A204.1 (cell line): ENCODE measurements around the gene DCP1B.

Experiments used
- FAIRE-seq: peaks from 2 replicates; lab custom pipeline; 2012; peaks lifted over from hg19 to GRCh38; lab: Jason Lieb, UNC

The DCP1B gene

GRCh38 chr12:2017546-2018337, 13.5 kb upstream of the DCP1B start:
- FAIRE-seq, result no peak

- no peak for FAIRE-seq
Observed at GRCh38 chr12:2016862-2017545, 12.7 kb upstream of the DCP1B start.

DNA sequence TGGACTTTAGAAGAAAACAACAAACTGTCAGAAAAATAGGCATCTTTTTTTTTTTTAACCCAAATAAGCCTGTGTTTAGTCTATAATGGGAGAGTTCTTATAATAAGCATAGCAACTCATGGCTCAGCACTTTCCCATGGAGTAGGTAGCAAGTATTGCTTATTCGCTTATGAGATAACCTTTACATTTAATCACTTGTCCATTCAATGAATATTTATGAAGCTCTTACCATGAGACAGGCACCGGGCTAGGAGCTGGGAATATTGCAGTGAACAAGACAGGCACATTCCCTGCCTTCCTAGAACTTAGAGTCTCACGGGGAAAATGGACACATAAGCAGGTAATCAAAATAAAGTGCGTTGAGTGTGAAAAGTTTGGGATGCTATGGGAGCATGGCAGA, 10.0 kb upstream of the DCP1B start:
- no peak for FAIRE-seq

- FAIRE-seq, result no peak
Observed at GRCh38 chr12:2013527-2014223, 9.4 kb upstream of the DCP1B start.

DNA sequence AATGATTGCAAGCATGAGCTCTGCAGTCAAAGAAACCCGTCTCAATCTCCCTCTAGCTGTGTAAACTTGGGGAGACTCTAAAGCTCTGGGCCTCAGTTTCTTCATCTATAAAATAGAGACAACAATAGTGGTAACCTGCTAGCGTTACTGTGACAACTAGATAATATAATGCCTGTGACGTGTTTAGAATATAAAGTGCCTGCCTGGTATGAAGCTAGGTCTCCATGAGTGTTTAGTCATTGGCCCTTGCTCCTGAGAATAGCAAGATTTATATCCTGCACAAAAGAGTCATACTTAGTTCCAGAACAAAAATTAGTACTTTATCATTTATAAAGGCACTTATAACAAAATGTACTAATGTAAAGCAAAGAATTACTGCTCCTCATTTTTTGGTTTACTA, 8.8 kb upstream of the DCP1B start:
- FAIRE-seq, result no peak

- FAIRE-seq, result no peak
Observed at GRCh38 chr12:2011643-2012607, 7.7 kb upstream of the DCP1B start.

DNA sequence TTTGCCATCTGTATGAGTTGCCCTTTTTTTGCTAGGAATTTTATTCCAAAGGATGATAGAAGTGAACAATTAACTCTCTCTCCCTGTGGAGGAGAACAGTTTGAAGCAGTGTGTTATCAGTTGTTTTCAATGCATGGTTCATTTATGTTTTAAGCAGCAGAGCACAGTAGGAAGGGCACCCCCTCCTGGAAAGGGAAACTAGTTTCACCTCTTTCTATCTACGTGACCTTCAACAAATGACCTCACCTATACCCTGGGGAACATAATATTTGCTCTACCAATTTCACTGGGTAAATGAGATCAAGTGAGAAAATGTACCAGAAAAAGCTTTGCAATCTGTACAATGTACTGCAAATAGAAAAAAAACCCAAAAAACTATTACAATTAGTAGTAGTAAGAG, 5.4 kb upstream of the DCP1B start:
- no peak for FAIRE-seq

- FAIRE-seq, result no peak
Observed at GRCh38 chr12:2008677-2009076, 4.4 kb upstream of the DCP1B start.

DNA sequence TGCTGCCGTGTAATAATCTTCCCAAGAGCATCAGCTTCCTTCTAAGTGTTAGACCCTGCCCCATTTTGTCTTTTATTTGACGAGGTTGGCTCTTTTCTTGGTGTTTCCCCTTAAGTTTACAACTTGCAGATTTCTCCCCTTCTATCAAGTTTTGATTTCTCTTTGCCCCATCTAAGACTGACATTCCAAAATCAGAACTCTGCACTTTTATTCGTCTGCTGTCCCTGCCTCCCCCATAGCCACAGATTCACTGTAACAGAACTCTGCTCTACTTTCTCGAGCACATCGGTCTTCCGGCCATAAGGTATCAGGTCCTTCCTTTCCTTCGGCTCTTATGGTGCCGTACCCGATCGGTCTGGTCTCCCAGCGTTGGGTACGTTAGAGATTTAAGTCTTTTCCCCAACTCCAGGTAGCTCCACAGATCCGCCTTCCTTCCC, 563 bp downstream of the DCP1B start:
- no peak for FAIRE-seq

DNA sequence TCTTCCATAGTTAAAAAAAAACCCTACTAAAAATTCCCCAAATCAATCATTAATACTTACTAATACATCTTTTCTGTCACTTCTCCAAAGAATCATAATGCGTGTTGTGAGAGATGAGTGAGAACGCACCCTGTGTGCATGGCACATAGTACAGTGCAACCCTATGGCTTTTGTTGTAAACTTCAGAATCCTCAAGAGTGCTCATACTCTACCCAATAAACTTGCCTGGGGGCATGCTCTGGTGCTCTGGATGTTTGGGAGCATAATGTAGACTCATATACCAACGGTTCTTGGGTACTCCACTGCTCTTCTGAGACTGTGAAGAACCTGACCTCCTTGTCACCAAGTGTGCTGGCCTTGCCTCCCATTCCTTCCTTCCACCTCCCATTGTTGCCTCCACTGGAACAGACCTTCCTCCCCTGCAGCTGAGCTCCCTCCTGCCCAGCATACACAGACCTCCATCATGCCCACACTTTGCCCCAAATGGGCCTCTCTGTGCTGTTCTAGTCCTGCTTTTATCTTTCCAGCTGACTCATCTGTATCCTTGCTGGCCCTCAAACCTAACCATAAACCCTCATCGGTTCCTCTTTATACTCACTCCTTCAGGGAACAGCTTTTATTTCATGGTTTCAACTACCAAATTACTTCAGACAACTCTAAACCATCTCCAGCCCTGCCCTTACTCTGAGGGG, 8.9 kb downstream of the DCP1B start:
- no peak for FAIRE-seq

DNA sequence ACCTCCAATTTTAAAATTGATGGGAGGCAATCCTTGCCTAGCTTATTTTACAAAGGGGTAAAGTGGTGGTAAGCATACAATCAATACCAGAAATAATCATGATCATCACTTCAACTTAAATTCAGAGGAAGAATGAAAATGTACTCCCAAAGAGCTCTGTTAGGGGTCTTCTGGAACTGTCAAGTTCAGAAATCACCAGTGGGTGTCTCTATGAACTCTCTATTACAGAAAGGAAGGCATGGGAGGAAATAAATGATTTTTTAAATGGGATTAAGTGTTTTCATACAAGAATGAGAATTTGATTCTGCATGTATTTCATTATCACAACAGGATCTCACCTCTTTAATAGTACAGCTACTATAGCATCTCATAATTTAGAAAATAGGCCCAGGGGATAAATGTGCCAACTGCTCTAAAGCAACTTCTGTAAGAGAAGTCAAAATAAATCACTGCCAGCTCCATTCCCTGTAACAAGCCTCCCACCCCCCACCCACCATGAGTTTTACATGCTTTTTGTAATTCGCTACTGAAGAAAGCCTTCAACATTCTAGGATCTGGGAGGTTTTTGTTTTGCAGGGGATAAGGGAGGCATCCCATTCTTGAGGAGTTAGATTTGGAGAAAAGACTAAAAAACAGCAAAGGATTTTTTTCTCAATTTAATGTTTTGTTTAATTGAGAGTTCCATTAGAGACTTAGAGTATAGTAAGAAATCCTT, 9.7 kb downstream of the DCP1B start:
- no peak for FAIRE-seq

DNA sequence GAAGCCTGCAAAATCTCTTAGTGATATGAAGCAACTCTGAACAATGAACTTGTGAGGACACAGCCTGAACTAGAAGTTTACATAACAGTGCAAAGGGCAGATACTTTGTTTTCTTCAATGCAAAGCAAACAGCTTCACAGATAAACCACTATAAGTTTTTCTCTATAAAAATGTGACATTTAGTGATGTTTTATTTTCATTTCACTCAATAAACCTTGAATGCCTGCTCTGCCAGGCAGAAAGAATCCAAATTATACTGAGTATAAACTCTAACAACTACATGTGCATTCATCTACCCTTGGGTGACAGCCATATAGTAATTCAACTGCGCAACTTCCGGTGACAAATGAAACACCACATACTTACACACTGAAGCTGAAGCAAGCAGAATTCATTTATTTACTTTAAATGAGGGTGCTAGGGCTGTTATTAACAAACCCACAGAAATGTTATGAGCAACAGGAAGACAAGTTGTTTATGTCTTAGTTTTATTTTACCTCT, 10.3 kb downstream of the DCP1B start:
- FAIRE-seq, result no peak

DNA sequence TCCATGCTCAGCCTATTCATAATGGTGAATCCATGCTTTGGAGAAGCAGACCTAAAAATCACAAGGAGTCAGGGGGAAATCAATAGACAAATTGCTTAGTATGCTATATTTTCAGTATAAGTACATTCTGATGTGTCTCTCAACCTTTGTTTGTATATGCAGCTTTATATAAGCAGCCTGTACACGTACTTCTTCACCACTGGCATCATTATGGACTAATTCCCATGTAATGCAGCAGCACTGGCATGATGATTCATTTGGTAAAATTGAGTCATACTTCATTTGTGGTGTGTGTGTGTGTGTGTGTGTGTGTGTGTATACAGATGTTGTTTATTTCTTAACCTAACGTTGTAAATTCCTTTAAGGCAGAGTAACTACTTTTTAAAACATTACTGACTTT, 10.9 kb downstream of the DCP1B start:
- FAIRE-seq, result no peak

GRCh38 chr12:1992732-1993131, 11.5 kb downstream of the DCP1B start:
- FAIRE-seq, result no peak

DNA sequence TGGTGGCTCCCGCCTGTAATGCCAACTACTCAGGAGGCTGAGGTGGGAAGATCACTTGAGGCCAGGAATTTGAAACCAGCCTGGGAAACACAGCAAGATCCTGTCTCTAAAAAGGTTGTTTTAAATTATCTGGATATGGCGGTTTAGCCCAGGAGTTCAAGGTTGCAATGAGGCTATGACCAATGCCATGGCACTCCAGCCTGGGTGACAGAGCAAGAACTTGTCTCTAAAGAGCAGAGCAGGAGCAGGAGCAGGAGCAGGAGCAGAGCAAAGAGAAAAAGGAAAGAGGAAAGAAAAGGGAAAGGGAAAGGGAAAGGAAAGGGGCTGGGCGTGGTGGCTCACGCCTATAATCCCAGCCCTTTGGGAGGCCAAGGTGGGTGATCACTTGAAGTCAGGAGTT, 15.1 kb downstream of the DCP1B start:
- no peak for FAIRE-seq

DNA sequence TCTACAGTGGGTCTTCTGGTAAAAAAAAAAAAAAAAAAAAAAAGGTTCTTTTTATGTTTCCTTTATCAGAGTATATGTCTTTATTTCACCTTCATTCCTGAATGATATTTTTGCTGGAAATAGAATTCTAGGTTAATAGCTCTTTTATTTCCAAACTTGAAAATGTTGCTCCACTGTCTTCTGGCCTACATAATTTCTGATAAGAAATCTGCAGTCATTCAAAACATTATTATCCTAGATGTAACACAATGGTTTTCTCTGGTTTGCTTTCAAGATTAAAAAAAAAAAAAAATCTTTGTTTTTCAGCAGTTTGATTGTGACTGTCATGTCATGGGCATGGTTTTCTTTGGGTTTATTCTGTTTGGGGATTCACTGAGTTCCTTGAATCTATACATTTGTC, 19.5 kb downstream of the DCP1B start:
- peak; percentile 16 for FAIRE-seq

- FAIRE-seq, result peak; percentile 47
Observed at GRCh38 chr12:1980282-1980681, 24.0 kb downstream of the DCP1B start.

- no peak for FAIRE-seq
Observed at GRCh38 chr12:1978078-1978862, 26.0 kb downstream of the DCP1B start.

DNA sequence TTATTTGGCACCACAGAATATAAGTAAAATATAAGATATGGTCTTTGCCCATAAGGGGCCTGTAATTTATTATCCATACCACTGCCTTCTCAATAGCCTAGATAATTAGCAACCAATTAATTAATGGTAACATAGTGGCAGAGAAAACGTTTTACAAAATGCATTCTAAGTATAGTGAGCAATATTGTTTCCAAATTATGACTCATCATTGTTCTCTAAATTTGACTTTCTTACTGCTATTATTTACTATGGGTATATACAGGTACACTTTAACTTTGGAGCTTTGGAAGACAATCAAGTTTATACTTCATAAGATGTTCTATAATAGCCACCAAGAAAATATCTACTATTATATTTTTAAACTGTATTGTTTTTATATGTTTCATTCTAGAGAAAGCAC, 26.7 kb downstream of the DCP1B start:
- FAIRE-seq, result no peak

GRCh38 chr12:1977109-1977508, 27.1 kb downstream of the DCP1B start:
- no peak for FAIRE-seq
